ENCODE data around the gene PSME2. TPM values are rescaled to one million over a fixed set of nuclear protein-coding genes. Genes with fewer than 3 reads are reported as not detected.

Gene PSME2
- total and polyA plus RNA-seq, 2 experiments from 2014 or later = 54.0 to 259 TPM

DNA sequence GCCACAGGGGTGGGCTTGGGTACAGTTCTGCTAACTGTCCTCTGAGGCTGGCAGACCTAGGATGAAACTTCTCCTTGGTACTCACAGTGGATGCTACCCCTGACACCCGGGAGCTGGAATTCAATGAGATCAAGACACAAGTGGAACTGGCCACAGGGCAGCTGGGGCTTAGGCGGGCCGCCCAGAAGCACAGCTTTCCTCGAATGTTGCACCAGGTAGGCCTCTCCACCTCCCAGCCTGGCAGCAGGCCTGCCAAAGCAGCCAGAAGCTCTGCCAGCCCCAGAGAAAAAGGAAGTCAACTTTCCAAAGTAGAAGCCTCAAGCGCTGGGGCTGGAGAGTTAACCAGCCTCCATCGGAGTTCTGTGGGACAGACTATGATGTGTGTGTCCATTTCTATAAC lies 29.2 kb downstream of the PSME2 start:
- ATAC-seq = no peak
- Mint-ChIP-seq H3K9me3 (peaks cover 3% of the 10 kb centered on the region; the same call in 1 of the 3 replicates), H3K36me3 (ENCODE audit: low read depth) (peaks cover 42% of the 10 kb centered on the region), H3K27ac (no peak overlapping the region), H3K4me3 (no peak overlapping the region), H3K4me1 (peaks cover 16% of the 10 kb centered on the region), H3K27me3 (ENCODE audit: insufficient read depth, low read depth, poor library complexity) (peaks cover 21% of the 10 kb centered on the region)
- no peaks in the 10 kb centered on the region for H3K9me2 ChIP-seq (ENCODE audit: insufficient read depth)
- H3K27me3 ChIP-seq (ENCODE audit: insufficient read depth) = no peaks in the 10 kb centered on the region
- peaks cover 11% of the 10 kb centered on the region for H3K79me2 ChIP-seq (replicated peaks; ENCODE audit: insufficient read depth)
- H4K20me1 ChIP-seq (replicated peaks; ENCODE audit: insufficient read depth) = no peaks in the 10 kb centered on the region; the same call in none of the 2 replicates
- H3K4me3 ChIP-seq = no peak overlapping the region
- H3K4me2 ChIP-seq = no peak overlapping the region
- H3K27ac ChIP-seq (ENCODE audit: low read depth) = no peak overlapping the region
- DNase-seq (ENCODE audit: low spot score) = no peak
- TF ChIP-seq, protein P1, sequence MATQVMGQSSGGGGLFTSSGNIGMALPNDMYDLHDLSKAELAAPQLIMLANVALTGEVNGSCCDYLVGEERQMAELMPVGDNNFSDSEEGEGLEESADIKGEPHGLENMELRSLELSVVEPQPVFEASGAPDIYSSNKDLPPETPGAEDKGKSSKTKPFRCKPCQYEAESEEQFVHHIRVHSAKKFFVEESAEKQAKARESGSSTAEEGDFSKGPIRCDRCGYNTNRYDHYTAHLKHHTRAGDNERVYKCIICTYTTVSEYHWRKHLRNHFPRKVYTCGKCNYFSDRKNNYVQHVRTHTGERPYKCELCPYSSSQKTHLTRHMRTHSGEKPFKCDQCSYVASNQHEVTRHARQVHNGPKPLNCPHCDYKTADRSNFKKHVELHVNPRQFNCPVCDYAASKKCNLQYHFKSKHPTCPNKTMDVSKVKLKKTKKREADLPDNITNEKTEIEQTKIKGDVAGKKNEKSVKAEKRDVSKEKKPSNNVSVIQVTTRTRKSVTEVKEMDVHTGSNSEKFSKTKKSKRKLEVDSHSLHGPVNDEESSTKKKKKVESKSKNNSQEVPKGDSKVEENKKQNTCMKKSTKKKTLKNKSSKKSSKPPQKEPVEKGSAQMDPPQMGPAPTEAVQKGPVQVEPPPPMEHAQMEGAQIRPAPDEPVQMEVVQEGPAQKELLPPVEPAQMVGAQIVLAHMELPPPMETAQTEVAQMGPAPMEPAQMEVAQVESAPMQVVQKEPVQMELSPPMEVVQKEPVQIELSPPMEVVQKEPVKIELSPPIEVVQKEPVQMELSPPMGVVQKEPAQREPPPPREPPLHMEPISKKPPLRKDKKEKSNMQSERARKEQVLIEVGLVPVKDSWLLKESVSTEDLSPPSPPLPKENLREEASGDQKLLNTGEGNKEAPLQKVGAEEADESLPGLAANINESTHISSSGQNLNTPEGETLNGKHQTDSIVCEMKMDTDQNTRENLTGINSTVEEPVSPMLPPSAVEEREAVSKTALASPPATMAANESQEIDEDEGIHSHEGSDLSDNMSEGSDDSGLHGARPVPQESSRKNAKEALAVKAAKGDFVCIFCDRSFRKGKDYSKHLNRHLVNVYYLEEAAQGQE (IDR thresholded peaks at IDR 0.05; ENCODE audit: unreplicated experiment) = no peak
- peaks cover 6% of the 10 kb centered on the region for H3K4me1 ChIP-seq (ENCODE audit: insufficient read depth)
- H3F3A ChIP-seq (replicated peaks; ENCODE audit: low read depth) = peaks cover 6% of the 10 kb centered on the region; the same call in 1 of the 2 replicates
- H2AFZ ChIP-seq = no peak overlapping the region
- peaks cover 16% of the 10 kb centered on the region; the same call in 1 of the 2 replicates for H3K36me3 ChIP-seq (ENCODE audit: insufficient read depth)

DNA sequence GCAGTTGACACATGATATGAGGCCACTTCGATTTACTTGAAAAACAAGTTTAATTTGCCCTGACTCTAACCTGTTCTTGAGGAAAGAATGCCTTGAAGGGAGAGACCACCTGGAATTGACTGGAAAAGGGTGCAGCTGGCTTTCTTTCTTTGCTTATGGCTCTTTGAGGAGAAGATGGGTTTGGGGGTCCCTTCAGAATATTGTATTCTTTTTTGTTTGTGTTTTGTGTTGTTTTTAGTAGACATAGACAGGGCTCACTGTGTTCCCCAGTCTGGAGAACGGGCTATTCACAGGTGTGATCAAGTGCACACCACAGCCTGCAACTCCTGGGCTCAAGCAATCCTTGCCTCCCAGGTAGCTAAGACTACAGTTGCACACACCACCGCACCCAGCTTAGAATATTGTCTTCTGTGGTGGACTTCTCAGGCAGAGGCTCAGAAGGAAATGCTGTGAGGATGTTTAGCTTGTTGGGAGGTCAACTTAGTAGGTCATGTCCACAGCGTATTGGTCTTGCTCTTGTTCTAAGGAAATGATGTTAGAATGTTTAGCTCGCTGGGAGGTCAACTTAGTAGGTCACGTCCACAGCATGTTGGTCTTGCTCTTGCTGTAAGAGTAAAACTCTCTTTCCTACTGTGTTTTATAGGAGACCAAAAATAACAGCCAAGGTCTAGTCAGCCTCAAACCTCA lies 30.1 kb downstream of the PSME2 start:
- Mint-ChIP-seq H3K4me3 (peak overlapping the region; percentile 93), H3K4me1 (peaks cover 16% of the 10 kb centered on the region), H3K27me3 (ENCODE audit: insufficient read depth, low read depth, poor library complexity) (peaks cover 21% of the 10 kb centered on the region), H3K36me3 (ENCODE audit: low read depth) (peaks cover 37% of the 10 kb centered on the region), H3K27ac (no peak overlapping the region), H3K9me3 (peaks cover 3% of the 10 kb centered on the region; the same call in 1 of the 3 replicates)
- Histone ChIP-seq H3K4me1 (ENCODE audit: insufficient read depth) (peaks cover 6% of the 10 kb centered on the region), H3K9me2 (ENCODE audit: insufficient read depth) (no peaks in the 10 kb centered on the region), H4K20me1 (replicated peaks; ENCODE audit: insufficient read depth) (no peaks in the 10 kb centered on the region; the same call in none of the 2 replicates), H3K27me3 (ENCODE audit: insufficient read depth) (no peaks in the 10 kb centered on the region), H2AFZ (no peak overlapping the region), H3K27ac (ENCODE audit: low read depth) (no peak overlapping the region), H3K36me3 (ENCODE audit: insufficient read depth) (peaks cover 16% of the 10 kb centered on the region; the same call in 1 of the 2 replicates), H3K79me2 (replicated peaks; ENCODE audit: insufficient read depth) (peaks cover 11% of the 10 kb centered on the region), H3K4me2 (peak overlapping the region; percentile 78), H3F3A (replicated peaks; ENCODE audit: low read depth) (peaks cover 6% of the 10 kb centered on the region; the same call in 1 of the 2 replicates), H3K4me3 (peak overlapping the region; percentile 77)
- no peak for ATAC-seq
- no peak for DNase-seq (ENCODE audit: low spot score)
- TF ChIP-seq STAT1 (IDR thresholded peaks at IDR 0.05; ENCODE audit: unreplicated experiment) (no peak), EZH2 (IDR thresholded peaks at IDR 0.05; ENCODE audit: low read depth, unreplicated experiment) (no peak), ZNF114 (CRISPR knock-in tag; IDR thresholded peaks at IDR 0.05) (no peak), JUNB (IDR thresholded peaks at IDR 0.05; ENCODE audit: unreplicated experiment) (no peak)
- TF ChIP-seq, protein P2, sequence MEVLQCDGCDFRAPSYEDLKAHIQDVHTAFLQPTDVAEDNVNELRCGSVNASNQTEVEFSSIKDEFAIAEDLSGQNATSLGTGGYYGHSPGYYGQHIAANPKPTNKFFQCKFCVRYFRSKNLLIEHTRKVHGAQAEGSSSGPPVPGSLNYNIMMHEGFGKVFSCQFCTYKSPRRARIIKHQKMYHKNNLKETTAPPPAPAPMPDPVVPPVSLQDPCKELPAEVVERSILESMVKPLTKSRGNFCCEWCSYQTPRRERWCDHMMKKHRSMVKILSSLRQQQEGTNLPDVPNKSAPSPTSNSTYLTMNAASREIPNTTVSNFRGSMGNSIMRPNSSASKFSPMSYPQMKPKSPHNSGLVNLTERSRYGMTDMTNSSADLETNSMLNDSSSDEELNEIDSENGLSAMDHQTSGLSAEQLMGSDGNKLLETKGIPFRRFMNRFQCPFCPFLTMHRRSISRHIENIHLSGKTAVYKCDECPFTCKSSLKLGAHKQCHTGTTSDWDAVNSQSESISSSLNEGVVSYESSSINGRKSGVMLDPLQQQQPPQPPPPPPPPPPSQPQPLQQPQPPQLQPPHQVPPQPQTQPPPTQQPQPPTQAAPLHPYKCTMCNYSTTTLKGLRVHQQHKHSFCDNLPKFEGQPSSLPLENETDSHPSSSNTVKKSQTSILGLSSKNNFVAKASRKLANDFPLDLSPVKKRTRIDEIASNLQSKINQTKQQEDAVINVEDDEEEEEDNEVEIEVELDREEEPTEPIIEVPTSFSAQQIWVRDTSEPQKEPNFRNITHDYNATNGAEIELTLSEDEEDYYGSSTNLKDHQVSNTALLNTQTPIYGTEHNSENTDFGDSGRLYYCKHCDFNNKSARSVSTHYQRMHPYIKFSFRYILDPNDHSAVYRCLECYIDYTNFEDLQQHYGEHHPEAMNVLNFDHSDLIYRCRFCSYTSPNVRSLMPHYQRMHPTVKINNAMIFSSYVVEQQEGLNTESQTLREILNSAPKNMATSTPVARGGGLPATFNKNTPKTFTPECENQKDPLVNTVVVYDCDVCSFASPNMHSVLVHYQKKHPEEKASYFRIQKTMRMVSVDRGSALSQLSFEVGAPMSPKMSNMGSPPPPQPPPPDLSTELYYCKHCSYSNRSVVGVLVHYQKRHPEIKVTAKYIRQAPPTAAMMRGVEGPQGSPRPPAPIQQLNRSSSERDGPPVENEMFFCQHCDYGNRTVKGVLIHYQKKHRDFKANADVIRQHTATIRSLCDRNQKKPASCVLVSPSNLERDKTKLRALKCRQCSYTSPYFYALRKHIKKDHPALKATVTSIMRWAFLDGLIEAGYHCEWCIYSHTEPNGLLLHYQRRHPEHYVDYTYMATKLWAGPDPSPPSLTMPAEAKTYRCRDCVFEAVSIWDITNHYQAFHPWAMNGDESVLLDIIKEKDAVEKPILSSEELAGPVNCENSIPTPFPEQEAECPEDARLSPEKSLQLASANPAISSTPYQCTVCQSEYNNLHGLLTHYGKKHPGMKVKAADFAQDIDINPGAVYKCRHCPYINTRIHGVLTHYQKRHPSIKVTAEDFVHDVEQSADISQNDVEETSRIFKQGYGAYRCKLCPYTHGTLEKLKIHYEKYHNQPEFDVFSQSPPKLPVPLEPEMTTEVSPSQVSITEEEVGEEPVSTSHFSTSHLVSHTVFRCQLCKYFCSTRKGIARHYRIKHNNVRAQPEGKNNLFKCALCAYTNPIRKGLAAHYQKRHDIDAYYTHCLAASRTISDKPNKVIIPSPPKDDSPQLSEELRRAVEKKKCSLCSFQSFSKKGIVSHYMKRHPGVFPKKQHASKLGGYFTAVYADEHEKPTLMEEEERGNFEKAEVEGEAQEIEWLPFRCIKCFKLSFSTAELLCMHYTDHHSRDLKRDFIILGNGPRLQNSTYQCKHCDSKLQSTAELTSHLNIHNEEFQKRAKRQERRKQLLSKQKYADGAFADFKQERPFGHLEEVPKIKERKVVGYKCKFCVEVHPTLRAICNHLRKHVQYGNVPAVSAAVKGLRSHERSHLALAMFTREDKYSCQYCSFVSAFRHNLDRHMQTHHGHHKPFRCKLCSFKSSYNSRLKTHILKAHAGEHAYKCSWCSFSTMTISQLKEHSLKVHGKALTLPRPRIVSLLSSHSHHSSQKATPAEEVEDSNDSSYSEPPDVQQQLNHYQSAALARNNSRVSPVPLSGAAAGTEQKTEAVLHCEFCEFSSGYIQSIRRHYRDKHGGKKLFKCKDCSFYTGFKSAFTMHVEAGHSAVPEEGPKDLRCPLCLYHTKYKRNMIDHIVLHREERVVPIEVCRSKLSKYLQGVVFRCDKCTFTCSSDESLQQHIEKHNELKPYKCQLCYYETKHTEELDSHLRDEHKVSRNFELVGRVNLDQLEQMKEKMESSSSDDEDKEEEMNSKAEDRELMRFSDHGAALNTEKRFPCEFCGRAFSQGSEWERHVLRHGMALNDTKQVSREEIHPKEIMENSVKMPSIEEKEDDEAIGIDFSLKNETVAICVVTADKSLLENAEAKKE (CRISPR knock-in tag; IDR thresholded peaks at IDR 0.05) = no peak
- TF ChIP-seq, protein P1 (IDR thresholded peaks at IDR 0.05; ENCODE audit: unreplicated experiment) = no peak
